Measurements from ENCODE around the gene RRBP1.

The RRBP1 gene

DNA sequence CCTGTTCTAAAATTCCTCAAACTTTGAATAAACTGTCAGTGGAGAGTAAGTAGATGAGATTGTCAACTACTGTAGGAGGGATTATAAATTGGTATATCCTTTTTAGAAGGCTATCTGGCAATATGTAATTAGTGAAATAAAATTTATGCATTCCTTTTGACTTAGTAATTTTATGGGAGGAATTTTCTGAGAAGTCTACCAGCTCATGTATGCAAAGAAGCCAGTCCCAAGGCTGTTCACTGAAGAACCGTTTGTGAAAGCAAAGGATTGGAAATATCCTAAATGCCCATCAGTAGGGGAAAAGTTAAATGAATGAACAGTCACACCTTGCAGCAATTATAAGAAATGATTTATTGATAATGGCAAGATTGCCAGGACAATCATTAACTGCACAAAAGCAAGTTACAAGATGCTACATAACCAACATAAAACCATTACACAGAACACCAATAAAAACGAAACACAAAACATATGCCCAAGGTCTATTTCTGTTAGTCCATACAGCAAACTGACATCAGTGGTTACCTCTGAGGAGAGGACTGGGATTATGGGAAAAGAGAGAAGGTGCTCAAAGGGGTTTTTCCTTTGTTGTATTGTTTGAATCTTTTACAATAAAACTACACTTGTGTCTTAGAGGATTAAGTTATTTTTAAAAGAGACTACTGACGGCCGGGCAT lies 116.7 kb downstream of the RRBP1 start:
- DNase-seq = peak; percentile 33

Measured in NCI-H226 (cell line).